NCI-H128 (cell line): Measurements from ENCODE around the gene CCDC57.

Source experiments
- DNase-seq: peaks from one replicate; lab custom pipeline; 2025; ENCODE audit not compliant: unreplicated experiment; lab: John Stamatoyannopoulos, UW

CCDC57 gene

GRCh38 chr17:82096709-82097183 lies 115.9 kb downstream of the CCDC57 start:
- no peak for DNase-seq

GRCh38 chr17:82095777-82096708 lies 116.6 kb downstream of the CCDC57 start:
- no peak for DNase-seq

- no peak for DNase-seq
Measured at GRCh38 chr17:82094931-82095776, 117.5 kb downstream of the CCDC57 start.

GRCh38 chr17:82092995-82093751 lies 119.5 kb downstream of the CCDC57 start:
- DNase-seq, result no peak

GRCh38 chr17:82092628-82092994 lies 120.0 kb downstream of the CCDC57 start:
- DNase-seq, result no peak

GRCh38 chr17:82092094-82092586 lies 120.5 kb downstream of the CCDC57 start:
- no peak for DNase-seq

GRCh38 chr17:82091264-82092066 lies 121.2 kb downstream of the CCDC57 start:
- no peak for DNase-seq

GRCh38 chr17:82090549-82091263 lies 121.9 kb downstream of the CCDC57 start:
- no peak for DNase-seq

- DNase-seq, result no peak
Measured at GRCh38 chr17:82089723-82090548, 122.7 kb downstream of the CCDC57 start.

GRCh38 chr17:82088838-82089722 lies 123.6 kb downstream of the CCDC57 start:
- no peak for DNase-seq

- DNase-seq, result no peak
Measured at GRCh38 chr17:82087961-82088837, 124.4 kb downstream of the CCDC57 start.

GRCh38 chr17:82086941-82087906 lies 125.4 kb downstream of the CCDC57 start:
- no peak for DNase-seq

GRCh38 chr17:82085931-82086764 lies 126.5 kb downstream of the CCDC57 start:
- DNase-seq, result no peak

GRCh38 chr17:82085031-82085861 lies 127.4 kb downstream of the CCDC57 start:
- DNase-seq, result no peak
